Endothelial cell of umbilical vein (primary cell): ENCODE results near the gene PIK3CB. TPM values are rescaled to one million over a fixed set of nuclear protein-coding genes. Genes with fewer than 3 reads are reported as not detected.

Experiments
- BruUV-seq: library from RNA; stranded (reverse); fragments of 400-500 nt; replicated peaks from 2 replicates; lab custom pipeline; 2021; lab: Mats Ljungman, UMichigan
- CTCF ChIA-PET: fragments of 300-600, 350-600 bp; sonication (Branson Sonifier 250); formaldehyde crosslinking; loops from one replicate; lab custom pipeline; 2021; ENCODE audit warnings: antibody characterized with exemption, inconsistent platforms; lab: Charles Lee
- POLR2A ChIA-PET: fragments of 300-600, 350-600 bp; sonication (Branson Sonifier 250); formaldehyde crosslinking; loops from one replicate; lab custom pipeline; 2021; ENCODE audit warnings: antibody characterized with exemption, inconsistent platforms; lab: Charles Lee
- DNase-seq: peaks from one replicate; pipeline ENCODE4 v3.0.0-alpha.2; 2011; ENCODE audit warnings: low read depth, low spot score
- FAIRE-seq: peaks from 2 replicates; lab custom pipeline; 2011; peaks lifted over from hg19 to GRCh38; lab: Jason Lieb, UNC
- H2AFZ ChIP-seq: 2 replicates; pipeline ENCODE4 v1.6.0; 2012; ENCODE audit warnings: low read depth, low read length, control low read depth, inconsistent platforms
- H3K27ac ChIP-seq: 2 replicates; pipeline ENCODE4 v1.5.1; 2011; ENCODE audit warnings: low read depth, mild to moderate bottlenecking, control low read depth, low read length, moderate library complexity; ENCODE audit not compliant: insufficient read depth
- H3K27me3 ChIP-seq, 2 experiments: 2 replicates each; pipeline versions ENCODE4 v1.6.0 to v1.6.1; 2011; ENCODE audit warnings: low read length in 2 of 2, mixed read lengths in 1 of 2; ENCODE audit not compliant: control insufficient read depth in 2 of 2, insufficient read depth in 2 of 2
- H3K36me3 ChIP-seq, 2 experiments: 2 replicates in 1 of 2; 3 replicates in 1 of 2; pipeline ENCODE4 v1.5.1; 2011; ENCODE audit warnings: low read length in 2 of 2, mild to moderate bottlenecking in 1 of 2, moderate library complexity in 1 of 2; ENCODE audit not compliant: control insufficient read depth in 2 of 2, insufficient read depth in 2 of 2; ENCODE audit errors: extremely low read depth in 1 of 2
- H3K4me1 ChIP-seq: 3 replicates; pipeline ENCODE4 v1.5.1; 2011; ENCODE audit warnings: mild to moderate bottlenecking, low read length; ENCODE audit not compliant: control insufficient read depth, insufficient read depth; ENCODE audit errors: extremely low read depth
- H3K4me2 ChIP-seq: 2 replicates; pipeline ENCODE4 v1.6.1; 2011; ENCODE audit warnings: low read length, control low read depth, mixed read lengths; ENCODE audit not compliant: insufficient read depth
- H3K4me3 ChIP-seq, 3 experiments: fragments of 200-600 bp in 1 of 3; sonication (generic), shearing (Covaris generic) in 1 of 3; replicated peaks in 1 of 3; 2 replicates each; pipeline ENCODE4 v1.5.1; 2011 to 2016; ENCODE audit warnings: control low read depth in 3 of 3, low read length in 3 of 3, mild to moderate bottlenecking in 2 of 3, inconsistent platforms in 1 of 3, low read depth in 1 of 3, moderate library complexity in 1 of 3; ENCODE audit not compliant: insufficient read depth in 1 of 3
- H3K79me2 ChIP-seq: 2 replicates; pipeline ENCODE4 v1.6.0; 2012; ENCODE audit warnings: low read length, inconsistent platforms; ENCODE audit not compliant: control insufficient read depth, insufficient read depth
- H3K9ac ChIP-seq: replicated peaks from 2 replicates; pipeline ENCODE3; 2011; ENCODE audit warnings: low read length, control low read depth; ENCODE audit not compliant: insufficient read depth; ENCODE audit errors: extremely low read depth
- H3K9me1 ChIP-seq: replicated peaks from 3 replicates; pipeline ENCODE4 v1.6.0; 2011; ENCODE audit warnings: mild to moderate bottlenecking, low read length; ENCODE audit not compliant: control insufficient read depth, insufficient read depth; ENCODE audit errors: extremely low read depth
- H3K9me3 ChIP-seq: replicated peaks from 2 replicates; pipeline ENCODE4 v1.5.1; 2012; ENCODE audit warnings: low read length, inconsistent platforms; ENCODE audit not compliant: control insufficient read depth, insufficient read depth
- H4K20me1 ChIP-seq: replicated peaks from 2 replicates; pipeline ENCODE3; 2011; ENCODE audit warnings: mild to moderate bottlenecking, low read length; ENCODE audit not compliant: control insufficient read depth, insufficient read depth; ENCODE audit errors: extremely low read depth
- CTCF ChIP-seq, 2 donors: IDR thresholded peaks; 1 replicate in 1 of 2; 2 replicates in 1 of 2; pipeline ENCODE4 v1.5.1; 2011; ENCODE audit warnings: low read length in 2 of 2, mild to moderate bottlenecking in 2 of 2, moderate library complexity in 2 of 2, control low read depth in 1 of 2, inconsistent platforms in 1 of 2, low read depth in 1 of 2; ENCODE audit not compliant: insufficient read depth in 1 of 2; ENCODE audit errors: extremely low read depth in 1 of 2
- EZH2 ChIP-seq: IDR thresholded peaks from 2 replicates; pipeline ENCODE4 v1.6.1; 2012; ENCODE audit warnings: borderline replicate concordance, low read depth, mild to moderate bottlenecking, moderate library complexity, low read length, inconsistent platforms; ENCODE audit not compliant: severe bottlenecking
- FOS ChIP-seq: IDR thresholded peaks from 2 replicates; pipeline ENCODE4 v1.6.1; 2011; ENCODE audit warnings: mild to moderate bottlenecking, low read length, moderate library complexity, borderline replicate concordance; ENCODE audit not compliant: insufficient read depth
- GATA2 ChIP-seq: IDR thresholded peaks from 2 replicates; pipeline ENCODE4 v1.7.0; 2011; ENCODE audit warnings: low read depth, mild to moderate bottlenecking, moderate library complexity, mixed read lengths, low read length; ENCODE audit not compliant: insufficient read length, insufficient read depth
- JUN ChIP-seq: IDR thresholded peaks from 2 replicates; pipeline ENCODE4 v1.6.1; 2011; ENCODE audit warnings: borderline replicate concordance, low read depth; ENCODE audit not compliant: insufficient read length, insufficient read depth
- MAX ChIP-seq: IDR thresholded peaks from 2 replicates; pipeline ENCODE4 v1.6.1; 2011; ENCODE audit not compliant: insufficient read depth, insufficient read length
- MYC ChIP-seq: IDR thresholded peaks from one replicate; pipeline ENCODE4 v1.6.1; 2011; ENCODE audit warnings: mild to moderate bottlenecking, low read depth, low read length
- POLR2A ChIP-seq: IDR thresholded peaks from 2 replicates; pipeline ENCODE4 v1.6.1; 2012; ENCODE audit warnings: low read depth, mild to moderate bottlenecking, control low read depth, low read length
- POLR2AphosphoS5 ChIP-seq: IDR thresholded peaks from 2 replicates; pipeline ENCODE4 v1.6.1; 2012; ENCODE audit warnings: low read depth, mild to moderate bottlenecking, control low read depth, low read length, moderate library complexity; ENCODE audit not compliant: insufficient read depth
- dilution Hi-C: fragments of 300-500 bp; cut with MboI; formaldehyde crosslinking; loops from one replicate; pipeline ENCODE4 v1.15.0; 2019; ENCODE audit warnings: low sequenced_read_pairs; ENCODE audit not compliant: extremely low pct_ligation_motif_present
- intact Hi-C: fragments of 100-400 bp; cut with micrococcal nuclease; formaldehyde crosslinking; loops from one replicate; pipeline ENCODE4 v1.10.0; 2022
- polyA plus RNA-seq, 4 experiments: library from polyadenylated mRNA; depleted of rRNA in 3 of 4; stranded (reverse) in 3 of 4; unstranded in 1 of 4; fragments of >200 nt; gene quantifications; 2 replicates each; pipeline versions ENCODE4 v1.2.1 to v1.2.3, GENCODE V29; 2011 to 2012; ENCODE audit warnings: missing spikeins in 1 of 4
- total RNA-seq: library from RNA; stranded (reverse); gene quantifications from 2 replicates; pipeline ENCODE4 v1.2.3, GENCODE V29; 2021

Gene PIK3CB
- total and polyA plus RNA-seq, 2 donors (not counting 3 experiments of a cell fraction or from before 2014, with no cell fraction given) = 9.0 to 29.8 TPM

GRCh38 chr3:138861798-138862197, 27.1 kb upstream of the PIK3CB start:
- no TSS peak for BruUV-seq
- ChIA-PET CTCF (interaction anchor here (0.6 to 4.1 kb wide), 3 partner anchors 54 to 108 kb away, joined by 3 to 25 read pairs (median 6); no protein-coding TSS in a partner anchor), POLR2A (no interaction called here)
- TF ChIP-seq EZH2 (no peak), POLR2A (no peak), GATA2 (no peak), POLR2AphosphoS5 (no peak), JUN (no peak), CTCF (IDR thresholded peaks at IDR 0.05; ENCODE audit: extremely low read depth in 1 of 2, insufficient read depth in 1 of 2, low read depth in 1 of 2, low read length in 2 of 2) (no peak), MAX (no peak), FOS (no peak), MYC (no peak)
- no peak overlapping the region for H3K4me3 ChIP-seq
- H3K9ac ChIP-seq = no peak overlapping the region
- H2AFZ ChIP-seq = peak overlapping the region; percentile 5
- no peaks in the 10 kb centered on the region for H4K20me1 ChIP-seq
- dilution Hi-C loops = no loop called here
- no peaks in the 10 kb centered on the region for H3K9me1 ChIP-seq
- H3K36me3 ChIP-seq = no peaks in the 10 kb centered on the region
- H3K79me2 ChIP-seq = no peaks in the 10 kb centered on the region
- intact Hi-C loops = loop anchor here (1.0 kb wide), 1 partner anchor 54 kb away; no protein-coding TSS in a partner anchor
- no peak overlapping the region for H3K4me2 ChIP-seq
- H3K27ac ChIP-seq = no peak overlapping the region
- FAIRE-seq = no peak
- peak; percentile 28 for DNase-seq
- H3K4me1 ChIP-seq = peaks cover 17% of the 10 kb centered on the region
- H3K27me3 ChIP-seq = no peaks in the 10 kb centered on the region
- H3K9me3 ChIP-seq = no peaks in the 10 kb centered on the region
